ENCODE data around the gene FXN.
"Not testable (repeated sequence)": the region's sequence is repeated elsewhere in the genome, so short reads cannot be mapped to it uniquely, and the experiment has no call there.

The FXN gene

GRCh38 chr9:69071059-69071458 is 35.5 kb downstream of the FXN start:
- no peak for DNase-seq

GRCh38 chr9:69073103-69073502 is 37.6 kb downstream of the FXN start:
- DNase-seq: no peak

- DNase-seq: no peak
These were observed 39.2 kb downstream of the FXN start for GRCh38 chr9:69074801-69075200.

- DNase-seq: no peak
These were observed 41.0 kb downstream of the FXN start for GRCh38 chr9:69076550-69076949.

- no peak for DNase-seq
These were observed 42.5 kb downstream of the FXN start for GRCh38 chr9:69078069-69078468.

GRCh38 chr9:69078581-69078980 is 43.0 kb downstream of the FXN start:
- DNase-seq: no peak

- DNase-seq: no peak
These were observed 43.6 kb downstream of the FXN start for GRCh38 chr9:69079186-69079585.

GRCh38 chr9:69081261-69081660 is 45.7 kb downstream of the FXN start:
- no peak for DNase-seq

GRCh38 chr9:69083321-69083720 is 47.8 kb downstream of the FXN start:
- DNase-seq: no peak

- DNase-seq: no peak
These were observed 50.2 kb downstream of the FXN start for GRCh38 chr9:69085569-69086283.

GRCh38 chr9:69086312-69086711 is 50.8 kb downstream of the FXN start:
- DNase-seq: no peak

- DNase-seq: peak; percentile 41
These were observed 51.2 kb downstream of the FXN start for GRCh38 chr9:69086769-69087168.

GRCh38 chr9:69089082-69089481 is 53.5 kb downstream of the FXN start:
- no peak for DNase-seq

GRCh38 chr9:69089491-69089890 is 53.9 kb downstream of the FXN start:
- no peak for DNase-seq

- no peak for DNase-seq
These were observed 54.7 kb downstream of the FXN start for GRCh38 chr9:69090140-69090750.

GRCh38 chr9:69090946-69091345 is 55.4 kb downstream of the FXN start:
- DNase-seq: no peak

GRCh38 chr9:69093471-69094103 is 58.0 kb downstream of the FXN start:
- DNase-seq: no peak

- not testable (repeated sequence) for DNase-seq
These were observed 59.0 kb downstream of the FXN start for GRCh38 chr9:69094361-69095135.

- DNase-seq: no peak
These were observed 61.5 kb downstream of the FXN start for GRCh38 chr9:69097064-69097463.

GRCh38 chr9:69097923-69098593 is 62.5 kb downstream of the FXN start:
- DNase-seq: no peak

GRCh38 chr9:69103348-69103996 is 67.9 kb downstream of the FXN start:
- not testable (repeated sequence) for DNase-seq

- DNase-seq: peak; percentile 84
These were observed 69.4 kb downstream of the FXN start for GRCh38 chr9:69104830-69105527.

Measured in NCI-H774 (cell line).